Transverse colon (tissue), 4 donors: Measurements from ENCODE around the gene TMEM167A. TPM values are rescaled to one million over a fixed set of nuclear protein-coding genes. Genes with fewer than 3 reads are reported as not detected.

Source experiments
- DNase-seq: peaks from one replicate; pipeline ENCODE4 v3.0.0-alpha.2; 2019
- H3K27ac ChIP-seq, 4 donors: fragments of 200-600 bp; sonication (generic); 2 replicates each; pipeline ENCODE4 v1.5.1; 2016 to 2018; ENCODE audit warnings: inconsistent platforms in 4 of 4
- H3K27me3 ChIP-seq: fragments of 200-600 bp; sonication (generic); 2 replicates; pipeline ENCODE4 v1.5.1; 2017; ENCODE audit warnings: inconsistent platforms
- H3K36me3 ChIP-seq, 4 donors: fragments of 200-600 bp; sonication (generic); 2 replicates each; pipeline ENCODE4 v1.5.1; 2017 to 2019; ENCODE audit warnings: inconsistent platforms in 4 of 4
- H3K4me1 ChIP-seq, 4 donors: fragments of 200-600 bp; sonication (generic); 2 replicates each; pipeline ENCODE4 v1.5.1; 2017 to 2020; ENCODE audit warnings: inconsistent platforms in 4 of 4
- H3K4me3 ChIP-seq, 4 donors: fragments of 200-600 bp; sonication (generic); 1 replicate in 1 of 4; 2 replicates in 3 of 4; pipeline versions ENCODE4 v1.5.1 to v1.6.1; 2017 to 2019; ENCODE audit warnings: inconsistent platforms in 4 of 4
- H3K9me3 ChIP-seq, 2 donors: fragments of 200-600 bp; sonication (generic); 2 replicates each; pipeline ENCODE4 v1.5.1; 2017 to 2019; ENCODE audit warnings: inconsistent platforms in 2 of 2
- CTCF ChIP-seq, 5 experiments: fragments of 200-600 bp in 3 of 5; fragments of 450-650 bp in 2 of 5; sonication (generic) in 3 of 5; IDR thresholded peaks; 1 replicate in 2 of 5; 2 replicates in 3 of 5; pipeline ENCODE4 v1.5.1; 2016 to 2017; ENCODE audit warnings: antibody characterized with exemption in 5 of 5, inconsistent platforms in 3 of 5, mild to moderate bottlenecking in 2 of 5, moderate library complexity in 1 of 5
- EP300 ChIP-seq: sonication (generic); formaldehyde crosslinking; IDR thresholded peaks from one replicate; pipeline ENCODE4 v1.6.1; 2017; ENCODE audit warnings: antibody characterized with exemption, low read depth
- POLR2A ChIP-seq: fragments of 450-650 bp; IDR thresholded peaks from one replicate; pipeline ENCODE4 v1.6.1; 2016; ENCODE audit warnings: antibody characterized with exemption, mild to moderate bottlenecking, moderate library complexity
- POLR2AphosphoS5 ChIP-seq, 3 donors: sonication (generic); formaldehyde crosslinking; IDR thresholded peaks; one replicate each; pipeline ENCODE4 v1.6.1; 2016; ENCODE audit warnings: antibody characterized with exemption in 3 of 3
- WGBS, 2 donors: methylation state at CpG; one replicate each; pipeline ENCODE4 v1.1.5; 2018; ENCODE audit warnings: low coverage in 1 of 2; 5-methylcytosine and 5-hydroxymethylcytosine counted together
- in situ Hi-C, 4 donors: fragments of 200-750 bp; cut with MboI; loops; one replicate each; pipeline versions ENCODE4 v1.15.0 to v1.15.1; 2017; ENCODE audit warnings: low sequenced_read_pairs in 3 of 4, low pct_ligation_motif_present in 1 of 4, low pct_unique_long_range_greater_than_20kb in 1 of 4
- intact Hi-C: fragments of 100-400 bp; cut with DNase I; formaldehyde crosslinking; loops from one replicate; pipeline ENCODE4 v1.15.1; 2023; ENCODE audit warnings: low total_unique reads
- total RNA-seq, 4 donors: library from RNA; depleted of rRNA; stranded (reverse); fragments of >200 nt; gene quantifications; one replicate each; pipeline ENCODE4 v1.1.0, GENCODE V29; 2016

Gene TMEM167A
- total RNA-seq, 4 donors from 2014 or later = 7.0 to 42.9 (median 32.4) TPM

DNA sequence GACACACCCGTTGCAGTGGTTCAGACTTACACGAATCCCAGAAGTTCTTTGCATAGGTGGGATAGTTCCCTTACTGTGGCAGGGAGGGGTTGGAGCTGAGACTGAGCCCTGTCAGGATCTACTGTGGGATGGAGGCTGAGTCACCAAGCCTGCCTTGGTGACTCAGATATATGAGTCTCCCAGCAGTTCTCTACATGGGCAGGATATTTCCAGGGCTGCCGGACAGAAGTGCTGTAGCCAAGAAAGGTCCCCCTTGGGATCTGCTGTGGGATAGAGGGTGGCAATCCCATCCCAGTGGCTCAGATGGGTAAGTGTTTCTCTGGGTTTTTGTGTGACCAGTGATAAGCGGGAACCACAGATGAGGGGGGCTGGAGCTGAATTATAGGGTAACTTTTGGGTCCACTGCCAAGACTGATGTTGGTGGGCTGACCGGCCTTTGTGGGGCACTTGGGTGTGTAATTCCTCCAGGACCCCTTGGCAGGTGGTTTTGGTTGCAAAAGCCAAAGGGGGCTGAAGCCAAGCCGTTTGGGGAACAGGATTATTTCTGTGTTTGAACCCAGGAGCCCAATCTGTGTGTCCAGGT, 18.9 kb upstream of the TMEM167A start:
- Histone ChIP-seq H3K27ac (no peak overlapping the region), H3K4me1 (no peaks in the 10 kb centered on the region), H3K9me3 (peaks cover 11 to 17% of the 10 kb centered on the region in 2 donors), H3K36me3 (no peaks in the 10 kb centered on the region), H3K27me3 (no peaks in the 10 kb centered on the region), H3K4me3 (no peak overlapping the region)
- intact Hi-C loops (no loop called here), in situ Hi-C loops (no loop called here)
- TF ChIP-seq POLR2A = no peak
- TF ChIP-seq EP300 = no peak
- no peak for TF ChIP-seq POLR2AphosphoS5 (IDR thresholded peaks at IDR 0.05)
- no peak for TF ChIP-seq CTCF (IDR thresholded peaks at IDR 0.05)
- 72% methylated on average over 6 of the region's 6 CpGs; no CpG with 5 or more reads in 1 of the 2 donors for WGBS, 2 donors
- no peak for DNase-seq

GRCh38 chr5:83095163-83095956, 18.2 kb upstream of the TMEM167A start:
- no peak for TF ChIP-seq EP300
- TF ChIP-seq CTCF (IDR thresholded peaks at IDR 0.05) = no peak
- TF ChIP-seq POLR2AphosphoS5 (IDR thresholded peaks at IDR 0.05) = no peak
- TF ChIP-seq POLR2A = no peak
- H3K36me3 ChIP-seq = no peaks in the 10 kb centered on the region
- intact Hi-C loops (no loop called here), in situ Hi-C loops (no loop called here)
- H3K9me3 ChIP-seq = peaks cover 11 to 17% of the 10 kb centered on the region in 2 donors
- no peaks in the 10 kb centered on the region for H3K4me1 ChIP-seq
- H3K27ac ChIP-seq = no peak overlapping the region
- no peak overlapping the region for H3K4me3 ChIP-seq
- WGBS, 2 donors = 96 to 100% methylated on average over 2 to 3 of the region's 3 CpGs
- H3K27me3 ChIP-seq = no peaks in the 10 kb centered on the region
- DNase-seq = no peak

GRCh38 chr5:83093692-83094091, 16.5 kb upstream of the TMEM167A start:
- no peak for DNase-seq
- in situ Hi-C loops = no loop called here
- 91 to 92% methylated on average over 4 of the region's 4 CpGs for WGBS, 2 donors
- intact Hi-C loops = no loop called here
- Histone ChIP-seq H3K9me3 (peaks cover 11 to 17% of the 10 kb centered on the region in 2 donors), H3K27me3 (no peaks in the 10 kb centered on the region), H3K27ac (no peak overlapping the region), H3K36me3 (no peaks in the 10 kb centered on the region), H3K4me1 (no peaks in the 10 kb centered on the region), H3K4me3 (no peak overlapping the region)
- no peak for TF ChIP-seq CTCF (IDR thresholded peaks at IDR 0.05)
- TF ChIP-seq EP300 = no peak
- no peak for TF ChIP-seq POLR2AphosphoS5 (IDR thresholded peaks at IDR 0.05)

GRCh38 chr5:83092619-83093018, 15.4 kb upstream of the TMEM167A start:
- H3K27ac ChIP-seq = no peak overlapping the region
- H3K4me1 ChIP-seq = no peaks in the 10 kb centered on the region
- no peaks in the 10 kb centered on the region for H3K27me3 ChIP-seq
- H3K36me3 ChIP-seq = no peaks in the 10 kb centered on the region
- H3K9me3 ChIP-seq = peaks cover 11 to 17% of the 10 kb centered on the region in 2 donors
- WGBS, 2 donors = 82 to 84% methylated on average over 2 of the region's 2 CpGs
- H3K4me3 ChIP-seq = no peak overlapping the region
- no peak for DNase-seq
- intact Hi-C loops = no loop called here
- TF ChIP-seq CTCF (IDR thresholded peaks at IDR 0.05) (no peak), POLR2A (no peak), POLR2AphosphoS5 (IDR thresholded peaks at IDR 0.05) (no peak), EP300 (no peak)
- in situ Hi-C loops = no loop called here
